Lower leg skin (tissue), 3 donors: ENCODE data around the gene KCNT2.

Experiments
- CTCF ChIP-seq, 3 donors: fragments of 450-650 bp; IDR thresholded peaks; one replicate each; pipeline ENCODE4 v1.5.1; 2016; ENCODE audit warnings: antibody characterized with exemption in 3 of 3, mild to moderate bottlenecking in 3 of 3, moderate library complexity in 2 of 3
- POLR2A ChIP-seq, 2 donors: fragments of 450-650 bp; IDR thresholded peaks; one replicate each; pipeline ENCODE4 v1.6.1; 2016 to 2017; ENCODE audit warnings: antibody characterized with exemption in 2 of 2, mild to moderate bottlenecking in 1 of 2, moderate library complexity in 1 of 2

DNA sequence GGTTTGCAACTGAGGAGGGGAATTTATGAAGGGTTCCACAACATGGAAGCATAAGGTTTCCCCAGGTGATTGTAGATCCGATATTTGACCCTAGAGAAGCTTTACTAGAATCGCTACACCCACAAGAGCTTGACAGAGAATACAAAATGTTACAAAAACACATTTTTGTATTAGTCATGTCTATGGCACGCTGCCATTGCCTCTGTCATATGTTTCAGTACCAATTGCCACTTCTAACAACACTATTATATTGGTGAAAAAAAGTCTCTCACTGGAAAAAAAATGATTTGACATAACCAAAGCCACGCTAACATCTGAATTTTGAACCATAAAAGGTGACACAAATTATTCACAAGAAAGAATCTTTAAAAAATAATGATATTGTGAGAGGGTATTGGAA is 214.5 kb downstream of the KCNT2 start:
- TF ChIP-seq CTCF (IDR thresholded peaks at IDR 0.05): no peak
- TF ChIP-seq POLR2A (IDR thresholded peaks at IDR 0.05): no peak
